ENCODE measurements around the gene RBM24.

The RBM24 gene

DNA sequence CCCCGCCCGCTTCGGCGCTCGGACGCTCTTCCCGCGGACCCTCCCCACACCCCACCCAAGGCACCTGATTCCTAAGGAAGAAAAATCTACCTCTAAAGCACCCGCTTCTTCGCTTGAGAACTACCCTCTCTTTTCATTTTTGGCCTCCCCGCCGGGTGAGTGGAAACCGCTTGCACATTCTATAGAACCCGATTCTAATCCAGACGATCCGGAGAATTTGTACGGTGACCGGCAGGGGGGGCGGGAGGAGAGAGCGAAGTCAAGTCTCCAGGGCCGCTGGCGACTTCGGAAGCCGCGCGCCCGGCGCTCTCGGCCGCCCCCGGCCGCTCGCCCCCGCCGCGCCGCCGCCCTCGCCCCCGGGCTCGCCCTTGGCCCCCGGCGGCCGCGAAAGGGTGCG lies at the start of gene RBM24:
Gene RBM24 (plus strand): TSS at position 262 of the 397 bp plus-strand sequence. CDS start 221 bp downstream, outside the sequence.
- DNase-seq: no peak

DNA sequence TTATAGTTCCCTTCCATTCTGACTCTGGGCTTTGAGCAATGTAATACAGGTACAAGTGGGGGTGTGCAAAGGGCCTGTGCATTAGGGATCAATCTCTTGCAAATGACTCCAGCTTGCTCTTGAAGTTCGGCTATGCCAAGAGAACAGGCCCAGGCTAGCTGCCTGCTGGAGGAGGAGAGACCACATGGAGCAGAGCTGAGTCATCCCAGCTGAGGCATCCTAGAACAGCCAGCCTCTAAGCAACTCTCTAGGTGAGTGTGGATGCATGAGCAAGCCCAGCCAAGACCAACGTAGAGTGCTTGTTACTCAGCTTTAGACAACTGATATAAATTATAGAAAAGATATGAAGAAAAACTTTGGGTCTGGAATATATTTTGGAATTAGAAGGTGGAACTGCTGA lies 47.6 kb upstream of the RBM24 start:
- DNase-seq: no peak

DNA sequence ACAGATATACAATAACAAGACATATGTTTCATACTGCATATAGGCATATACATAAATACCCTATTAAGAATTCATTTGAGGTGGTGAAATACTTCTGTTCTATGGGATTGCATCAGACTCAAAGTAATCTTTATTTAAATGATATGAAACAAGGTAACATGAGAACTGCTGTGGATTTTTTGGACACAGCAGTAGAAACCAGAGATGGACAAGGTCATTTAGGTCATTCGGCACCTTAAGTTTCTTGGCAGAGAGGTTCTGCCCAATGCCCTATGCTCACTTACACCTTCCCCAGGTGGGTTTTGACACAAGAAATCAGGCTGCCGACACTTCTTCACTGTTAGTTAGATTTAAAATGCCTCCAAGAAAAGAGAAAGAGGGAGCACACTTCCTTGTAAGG lies 43.9 kb upstream of the RBM24 start:
- DNase-seq: no peak

DNA sequence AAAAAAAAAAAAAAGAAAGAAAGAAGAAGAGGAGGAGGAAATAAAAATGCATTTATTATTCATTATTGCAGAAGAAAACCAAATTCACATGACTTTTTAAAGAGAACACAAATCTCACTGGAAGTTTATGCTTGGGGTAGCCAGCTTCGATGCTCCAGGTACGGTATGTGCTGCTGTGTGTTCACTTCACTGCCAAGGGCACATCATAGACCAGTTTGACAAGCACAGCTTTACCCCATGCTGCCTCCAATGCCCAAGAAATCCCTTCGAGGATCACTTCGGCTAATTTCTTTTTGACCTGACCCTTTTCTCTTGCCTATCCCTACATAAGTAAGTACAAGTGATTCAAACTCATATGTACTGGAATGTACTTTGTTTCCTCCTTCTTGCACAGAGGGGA lies 41.9 kb upstream of the RBM24 start:
- DNase-seq: no peak

DNA sequence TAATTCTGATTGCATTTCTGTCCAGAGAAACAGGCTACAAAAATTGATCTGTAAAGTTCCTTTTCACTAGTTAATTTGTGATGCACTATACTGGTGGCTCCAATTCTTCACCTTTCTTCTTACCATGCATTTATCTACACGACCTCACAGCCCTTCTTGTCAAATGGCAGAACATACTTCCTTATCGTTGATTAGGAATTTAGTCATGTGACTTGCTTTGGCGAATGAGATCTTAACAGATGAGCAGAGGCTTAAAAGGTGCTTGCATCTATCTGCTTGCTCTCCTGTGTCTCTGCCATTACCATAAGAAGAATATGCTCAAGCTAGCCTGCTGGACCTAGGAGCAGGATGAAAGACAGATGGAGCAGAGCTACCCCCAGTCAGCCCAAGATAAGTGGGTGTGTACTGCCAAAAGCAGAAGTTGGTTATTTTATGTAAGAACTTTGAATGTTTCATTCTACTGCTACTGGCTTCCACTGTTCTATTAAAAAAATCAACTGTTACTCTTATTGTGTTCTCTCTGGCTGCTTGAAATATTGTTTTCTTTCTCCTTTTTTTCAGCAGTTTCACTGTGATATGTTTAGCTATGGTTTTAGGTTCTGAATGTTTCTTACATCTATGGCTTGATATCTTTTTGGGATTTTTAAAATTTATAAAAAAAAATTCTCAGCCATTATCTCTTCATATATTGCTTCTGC lies 40.2 kb upstream of the RBM24 start:
- no peak for DNase-seq

DNA sequence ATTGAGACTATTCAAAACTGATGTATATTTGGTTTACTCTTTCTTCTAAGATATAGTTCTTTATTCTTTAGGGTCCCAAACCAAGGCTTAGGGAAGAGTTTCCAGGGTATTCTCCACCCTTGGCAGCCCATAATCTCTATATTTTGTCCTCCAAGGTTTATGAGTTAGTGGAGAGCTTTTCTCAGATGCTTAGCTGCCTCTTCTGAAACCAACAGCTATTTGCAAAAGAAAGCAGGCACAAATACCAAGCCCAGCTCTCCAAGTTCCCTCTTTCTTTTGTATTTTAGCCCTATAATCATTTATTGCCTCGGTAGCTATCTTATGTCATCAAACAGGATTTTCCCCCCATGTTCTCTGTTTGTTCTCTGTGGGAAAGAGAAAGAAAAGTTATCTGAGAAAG lies 39.1 kb upstream of the RBM24 start:
- DNase-seq: no peak

DNA sequence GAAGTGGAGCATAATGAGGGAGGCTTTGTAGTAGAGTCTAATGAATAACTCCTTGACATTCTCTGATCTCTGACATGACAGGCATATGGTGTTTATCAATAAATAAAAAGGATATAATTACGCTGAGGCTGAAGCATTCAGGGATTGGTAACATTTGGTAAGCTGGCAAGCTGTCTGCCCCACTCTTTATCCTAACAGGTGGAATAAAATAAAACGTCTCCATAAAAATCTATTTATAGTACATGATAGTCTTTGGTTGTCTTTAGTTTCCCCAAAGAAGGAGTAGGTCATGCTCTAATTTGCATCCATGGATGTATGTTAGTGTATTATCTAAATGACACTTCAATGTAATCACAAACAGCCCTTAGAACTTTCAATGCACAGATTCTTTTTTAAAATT lies 30.9 kb upstream of the RBM24 start:
- no peak for DNase-seq

DNA sequence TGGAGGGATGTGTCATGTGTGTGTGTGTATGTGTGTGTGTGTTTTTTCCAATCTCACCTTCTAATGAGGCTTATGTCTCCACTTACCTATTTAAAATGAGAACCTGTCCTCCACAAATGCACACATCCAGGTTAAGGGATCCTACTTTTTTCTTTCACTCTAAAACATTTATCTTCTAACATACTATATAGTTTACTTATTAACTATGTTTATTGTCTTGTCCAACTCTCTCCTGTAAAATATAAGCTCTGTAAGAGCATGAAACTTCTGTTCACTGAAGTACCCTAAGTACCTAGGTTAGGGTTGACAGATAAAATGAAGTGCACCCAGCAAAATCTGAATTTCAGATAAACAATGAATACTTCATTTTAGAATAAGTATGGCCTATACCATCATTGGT lies 29.2 kb upstream of the RBM24 start:
- no peak for DNase-seq

DNA sequence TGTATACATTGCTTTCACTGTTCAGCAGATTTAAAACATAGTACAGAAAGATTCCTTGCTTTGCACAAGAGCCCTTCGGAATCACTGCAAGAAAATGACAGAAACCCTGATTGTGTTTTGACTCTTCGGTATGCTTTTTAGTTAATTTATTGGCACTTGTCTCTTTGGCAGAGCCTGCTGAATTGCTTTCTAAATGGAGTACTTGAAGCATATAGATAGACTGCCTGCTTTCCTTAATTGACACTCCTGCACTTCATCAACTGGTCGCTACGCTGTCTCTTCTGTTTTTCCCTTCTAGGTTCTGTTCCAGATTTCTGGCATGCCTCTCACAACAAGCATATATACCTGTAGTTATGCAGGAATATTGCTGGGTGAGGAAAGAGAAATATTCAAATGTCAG lies 22.4 kb upstream of the RBM24 start:
- DNase-seq: no peak

DNA sequence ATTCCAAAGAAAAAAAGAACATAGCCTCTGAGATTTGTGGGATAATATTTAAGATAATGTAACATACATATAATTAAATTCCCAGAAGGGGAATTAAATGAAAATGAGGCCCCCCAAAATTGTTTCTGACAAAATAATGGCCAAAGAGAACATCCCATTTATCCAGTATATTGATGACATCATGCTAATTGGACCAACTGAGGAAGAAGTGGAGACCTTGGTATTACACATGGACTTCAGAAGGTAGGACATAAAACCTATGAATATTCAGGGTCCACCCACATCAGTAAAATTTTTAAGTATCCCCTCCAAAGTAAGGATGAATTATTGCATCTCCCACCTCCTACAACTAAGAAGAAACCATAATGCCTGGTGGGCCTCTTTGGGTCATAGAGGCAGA lies 15.6 kb upstream of the RBM24 start:
- no peak for DNase-seq

DNA sequence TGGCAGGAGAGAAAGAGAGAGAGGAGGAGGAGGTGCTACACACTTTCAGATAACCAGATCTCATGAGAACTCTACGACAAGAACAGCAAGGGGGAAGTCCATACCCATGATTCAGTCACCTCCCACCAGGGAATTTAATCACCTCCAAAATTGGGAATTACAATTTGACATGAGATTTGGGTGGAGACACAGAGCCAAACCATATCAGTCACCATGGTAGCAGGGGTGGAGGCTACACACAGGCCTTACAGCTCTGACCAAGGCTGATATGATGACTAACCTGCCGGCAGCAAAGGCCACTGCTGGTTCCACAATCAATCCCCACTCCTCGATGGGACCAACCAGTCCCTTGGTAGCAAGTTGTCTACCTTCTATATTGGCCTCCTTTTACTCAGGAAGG lies 13.6 kb upstream of the RBM24 start:
- DNase-seq: no peak

DNA sequence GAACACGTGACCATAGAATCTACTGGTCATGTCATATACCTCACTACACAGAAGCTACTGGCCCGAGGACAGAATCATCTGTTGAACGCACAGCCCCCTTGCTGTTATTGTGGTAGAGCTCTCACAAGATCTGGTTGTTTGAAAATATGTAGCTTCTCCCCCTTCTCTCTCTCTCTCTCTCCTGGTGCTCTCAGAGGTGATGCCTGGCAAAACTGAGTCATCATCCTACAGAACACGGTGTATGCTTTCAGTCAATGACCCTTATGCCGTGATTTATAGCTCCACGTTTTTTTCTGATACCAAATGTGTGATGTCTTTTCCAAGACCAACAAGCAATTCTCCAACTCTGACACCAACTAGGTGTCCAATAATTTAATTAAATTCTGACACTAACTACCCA lies 13.0 kb upstream of the RBM24 start:
- DNase-seq: no peak

DNA sequence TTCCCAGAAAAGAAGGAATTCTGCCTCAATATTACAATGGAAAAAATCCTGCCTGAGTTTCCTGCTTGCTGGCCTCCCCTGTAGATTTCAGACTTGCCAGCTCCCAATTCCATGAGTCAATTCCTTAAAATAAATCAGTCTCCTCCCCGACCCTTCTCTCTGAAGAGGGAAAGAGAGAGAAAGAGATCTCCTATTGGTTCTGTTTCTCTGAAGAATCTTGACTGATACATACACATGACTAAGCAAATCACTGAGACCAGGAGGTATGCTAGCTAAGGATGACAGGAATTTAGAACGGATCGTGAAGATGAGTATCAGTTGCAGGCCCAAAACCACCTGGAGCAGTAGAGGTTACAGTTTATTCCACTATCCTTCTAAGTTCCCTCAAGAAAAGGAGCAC lies 11.3 kb upstream of the RBM24 start:
- no peak for DNase-seq

DNA sequence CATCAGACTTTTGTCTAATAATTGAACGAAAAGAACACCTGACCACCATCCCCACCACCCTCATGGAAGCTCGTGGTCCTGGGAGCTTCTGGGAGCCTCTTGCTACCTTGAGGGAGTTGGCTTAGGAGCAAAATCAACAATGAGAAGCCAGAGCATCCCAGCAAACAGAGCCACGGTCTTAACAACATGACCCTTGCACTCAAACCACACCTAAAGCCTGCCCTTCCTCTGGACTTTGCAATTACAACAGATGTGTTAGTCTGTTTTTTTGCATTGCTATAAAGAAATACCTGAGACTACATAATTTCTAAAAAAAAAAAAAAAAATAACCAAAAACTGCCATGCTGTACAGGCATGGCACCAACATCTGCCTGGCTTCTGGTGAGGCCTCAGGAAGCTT lies 9.5 kb upstream of the RBM24 start:
- no peak for DNase-seq

DNA sequence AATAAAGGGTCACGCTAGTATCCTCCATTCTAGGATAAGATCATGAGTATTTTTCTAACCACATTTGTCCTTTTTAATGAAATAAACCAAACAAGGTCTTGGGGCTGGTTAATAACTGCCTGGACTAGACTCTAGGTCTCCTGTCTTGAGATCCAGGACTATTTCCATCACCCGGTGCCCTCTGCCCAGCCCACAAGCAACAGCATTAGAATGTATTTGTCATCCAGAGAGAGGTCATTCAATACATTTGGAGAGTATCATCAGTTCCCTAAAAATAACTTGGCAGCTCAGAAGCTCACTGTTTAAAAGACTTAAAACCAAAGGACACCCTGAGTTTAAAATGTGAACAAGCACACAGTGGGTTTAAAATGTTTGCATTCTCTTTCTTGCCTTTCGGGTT lies 4.4 kb upstream of the RBM24 start:
- no peak for DNase-seq

DNA sequence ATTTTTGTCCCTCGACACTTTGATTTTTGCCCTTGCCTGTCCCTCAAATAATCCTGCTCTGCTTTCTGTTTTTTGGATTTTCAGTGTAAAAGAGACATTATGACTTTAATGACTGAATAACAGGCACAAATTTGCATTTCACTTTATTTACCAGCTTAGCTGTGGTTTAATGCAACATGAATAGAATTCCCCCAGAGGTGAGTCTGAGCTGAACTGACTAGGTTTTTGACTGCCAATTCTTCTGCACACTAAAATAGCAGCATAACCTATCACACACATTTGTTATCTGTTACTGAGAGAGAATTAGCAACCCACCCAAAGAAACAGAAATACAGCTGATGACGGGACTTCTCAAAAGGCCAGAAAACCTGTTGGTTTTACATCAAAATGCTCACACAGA lies 3.9 kb upstream of the RBM24 start:
- no peak for DNase-seq

DNA sequence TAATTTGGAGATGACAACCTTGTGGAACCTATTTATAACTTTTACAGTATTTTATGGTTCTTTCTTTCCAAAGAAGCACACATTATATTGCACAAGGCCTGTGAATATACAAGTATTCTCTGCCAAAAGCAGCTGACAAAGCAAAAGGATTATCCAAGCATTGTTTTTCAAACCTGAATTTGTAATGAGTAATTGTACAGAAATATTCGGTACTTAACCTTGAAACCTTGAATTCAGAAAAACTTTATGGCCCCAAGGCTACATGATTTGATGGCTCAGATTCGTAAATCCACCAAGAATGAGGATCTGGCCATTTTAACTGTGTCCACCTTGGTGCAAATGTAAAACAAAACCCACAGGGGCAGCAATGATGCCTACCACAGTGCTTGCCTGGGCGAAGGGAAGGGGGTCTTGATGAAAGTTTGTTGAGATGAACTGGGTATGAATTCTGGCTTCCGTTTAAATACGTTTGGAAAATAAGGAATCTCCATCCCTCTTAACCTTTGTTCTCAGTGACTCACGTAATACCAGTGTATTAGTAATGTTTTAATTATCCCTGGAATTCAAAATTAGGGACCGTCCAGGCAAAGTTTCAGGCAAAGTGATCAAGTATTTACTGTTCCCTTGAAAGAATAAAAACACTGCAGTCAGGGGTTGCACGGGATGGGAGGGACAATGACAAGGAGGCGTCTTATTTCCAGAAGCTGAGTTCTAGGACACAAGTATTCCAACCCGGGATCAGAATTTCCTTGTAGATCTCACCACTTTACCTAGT lies 2.7 kb upstream of the RBM24 start:
- DNase-seq: no peak

DNA sequence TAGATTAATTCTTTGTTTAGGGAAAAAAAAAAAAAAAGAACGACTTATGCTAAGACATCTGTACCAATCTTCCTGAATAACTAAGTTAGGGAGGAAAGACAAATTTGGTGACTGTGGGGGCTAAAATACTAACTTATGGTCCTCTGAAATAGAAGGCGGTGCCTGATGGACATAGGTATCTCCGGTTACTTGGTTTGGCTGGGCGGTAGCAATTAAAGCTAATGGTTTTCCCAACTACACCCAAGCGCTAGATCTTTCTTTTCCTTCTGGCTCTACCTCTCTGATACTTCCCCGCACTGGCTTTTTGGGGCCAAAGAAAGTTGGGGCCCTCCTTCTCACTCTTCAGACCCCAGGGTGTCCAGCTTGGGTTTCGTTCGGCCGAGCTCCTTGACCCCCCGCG lies 1.0 kb upstream of the RBM24 start:
- DNase-seq: no peak

DNA sequence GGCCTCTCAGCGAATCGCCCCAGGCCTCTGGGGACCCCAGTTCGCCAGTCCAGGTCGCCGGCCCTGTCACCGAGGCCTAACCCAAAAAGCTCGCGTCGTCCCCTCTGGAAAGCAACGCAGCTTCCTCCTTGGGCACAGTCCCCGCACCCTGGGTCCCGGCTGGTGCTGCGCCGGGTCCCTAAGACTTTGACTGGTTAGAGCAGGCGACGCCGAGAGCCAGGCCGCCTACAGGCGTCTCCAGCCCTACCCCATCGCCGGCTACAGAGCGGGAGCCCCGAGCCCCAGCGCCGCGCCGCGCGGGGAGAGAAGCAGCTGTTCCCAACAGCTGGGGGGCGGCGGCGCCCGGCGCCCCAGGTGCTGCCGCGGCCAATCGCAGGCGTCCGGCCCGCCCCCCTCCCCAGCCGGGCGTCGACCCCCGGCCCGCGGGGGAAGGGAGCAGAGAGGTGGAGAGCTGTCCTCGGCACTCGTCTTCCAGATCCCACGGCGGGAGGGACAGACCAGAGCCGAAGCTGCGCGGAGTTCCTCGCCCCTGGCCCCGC lies 540 bp upstream of the RBM24 start:
- no peak for DNase-seq

DNA sequence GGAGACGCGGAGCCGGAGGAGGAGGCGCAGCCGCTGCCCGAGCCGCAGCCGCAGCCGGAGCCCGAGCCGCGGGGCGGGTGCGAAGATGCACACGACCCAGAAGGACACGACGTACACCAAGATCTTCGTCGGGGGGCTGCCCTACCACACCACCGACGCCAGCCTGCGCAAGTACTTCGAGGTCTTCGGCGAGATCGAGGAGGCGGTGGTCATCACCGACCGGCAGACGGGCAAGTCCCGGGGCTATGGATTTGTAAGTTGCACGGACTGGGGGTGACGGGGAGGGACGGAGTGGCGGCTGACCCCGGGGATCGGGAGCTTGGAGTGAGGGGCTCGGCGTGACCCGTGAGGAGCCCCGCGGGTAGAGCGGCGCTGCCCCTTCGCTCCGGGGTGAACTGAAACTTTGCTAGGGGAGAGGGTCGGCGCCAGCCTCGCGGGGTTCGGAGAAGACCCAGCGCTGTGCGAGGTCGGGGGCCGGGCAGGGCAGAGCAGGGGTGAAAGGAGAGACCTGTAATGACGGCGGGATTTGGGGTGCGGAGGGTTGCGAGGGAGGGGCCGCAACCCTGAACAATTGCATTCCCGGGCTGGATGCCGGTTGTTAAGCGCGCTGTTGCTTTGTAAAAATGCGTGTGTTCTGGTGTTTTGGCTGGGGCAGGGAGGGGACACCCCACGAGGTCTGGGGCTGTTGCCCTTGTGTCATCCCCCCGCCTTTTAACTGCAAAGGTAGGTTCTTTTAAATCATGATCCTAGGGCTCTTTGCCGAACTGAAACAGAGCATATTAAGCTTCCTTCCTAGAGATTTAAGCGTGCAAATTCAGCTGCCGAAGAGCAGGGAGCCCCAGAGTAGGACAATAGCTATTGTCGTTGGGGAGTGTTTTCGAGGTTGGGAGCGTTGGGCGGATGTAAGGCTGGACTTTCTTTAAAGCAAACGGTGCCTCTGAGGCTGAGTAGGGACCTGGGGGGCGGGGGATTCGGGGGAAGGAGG lies 628 bp downstream of the RBM24 start:
- DNase-seq: no peak

DNA sequence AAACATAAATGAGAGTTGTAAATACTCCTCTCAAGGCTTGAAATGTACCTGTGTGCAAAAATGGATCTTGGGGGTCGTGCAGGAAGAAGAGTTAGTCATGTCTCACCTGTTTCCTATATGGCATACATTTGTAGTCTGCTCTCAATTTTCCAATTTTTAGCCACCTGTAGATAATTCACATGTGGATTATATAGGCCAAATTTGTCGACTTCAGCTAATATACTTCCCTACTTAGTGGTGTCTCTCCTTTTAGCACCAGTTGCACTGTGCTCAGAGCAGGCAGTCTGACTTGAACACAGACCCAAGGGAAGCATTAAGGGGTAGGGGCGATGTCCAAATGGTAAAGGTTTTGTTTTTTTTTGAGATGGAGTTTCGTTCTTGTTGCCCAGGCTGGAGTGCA lies 1.9 kb downstream of the RBM24 start:
- DNase-seq: no peak

DNA sequence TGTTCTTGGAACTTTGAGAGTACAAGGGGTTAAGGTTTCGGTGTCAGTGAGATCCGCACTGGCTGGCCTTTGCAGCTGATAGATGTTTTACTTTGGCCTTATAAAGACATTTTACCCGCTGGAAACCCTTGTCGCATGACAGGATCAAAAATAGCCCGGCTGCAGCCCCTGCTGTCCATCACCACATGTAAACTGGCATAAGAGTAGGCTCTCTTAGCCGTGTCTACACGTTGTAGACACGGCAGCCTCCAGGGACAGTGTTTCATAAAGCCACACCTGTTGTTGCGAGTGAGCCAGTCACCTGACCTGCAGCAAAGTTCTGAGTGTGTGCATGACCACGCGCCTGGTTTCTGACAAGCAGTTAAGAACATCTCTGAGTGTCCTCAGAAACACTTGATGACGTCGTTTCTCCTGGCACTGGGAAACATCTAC lies 8.5 kb downstream of the RBM24 start:
- DNase-seq: no peak

DNA sequence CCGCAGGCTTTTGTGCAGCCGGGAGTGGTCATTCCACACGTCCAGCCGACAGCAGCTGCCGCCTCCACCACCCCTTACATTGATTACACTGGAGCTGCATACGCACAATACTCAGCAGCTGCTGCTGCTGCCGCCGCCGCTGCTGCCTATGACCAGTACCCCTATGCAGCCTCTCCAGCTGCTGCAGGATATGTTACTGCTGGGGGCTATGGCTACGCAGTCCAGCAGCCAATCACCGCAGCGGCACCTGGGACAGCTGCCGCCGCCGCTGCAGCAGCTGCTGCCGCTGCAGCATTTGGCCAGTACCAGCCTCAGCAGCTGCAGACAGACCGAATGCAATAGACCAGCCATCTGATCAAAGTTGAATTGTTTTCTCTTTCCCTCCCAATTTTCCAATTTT lies 10.6 kb downstream of the RBM24 start:
- no peak for DNase-seq
